T-cell (primary cell): ENCODE data around the gene SYT14. TPM values are rescaled to one million over a fixed set of nuclear protein-coding genes. Genes with fewer than 3 reads are reported as not detected.

Experiments
- ATAC-seq, 4 experiments: fragments of 200-7000 bp in 3 of 4; fragments of 150-1000 bp in 1 of 4; cut with Tn5 transposase; replicated peaks in 1 of 4; 1 replicate in 3 of 4; 2 replicates in 1 of 4; pipeline ENCODE4 v1.10.0; 2021; ENCODE audit warnings: moderate library complexity in 3 of 4, mild to moderate bottlenecking in 2 of 4, moderate number of reproducible peaks in 1 of 4
- CTCF ChIA-PET, 2 donors: fragments of 300-600 bp; sonication (Branson Sonifier 250); formaldehyde crosslinking; loops; one replicate each; lab custom pipeline; 2022; ENCODE audit warnings: antibody characterized with exemption in 2 of 2; lab: Charles Lee
- POLR2A ChIA-PET, 2 donors: fragments of 300-600 bp; sonication (Branson Sonifier 250); formaldehyde crosslinking; loops; one replicate each; lab custom pipeline; 2022; ENCODE audit warnings: antibody characterized with exemption in 2 of 2; lab: Charles Lee
- DNase-seq, 35 experiments: peaks; one replicate each; pipeline versions ENCODE4 v3.0.0 to v3.0.0-alpha.2; 2013 to 2023
- H3K27ac ChIP-seq: one replicate; pipeline ENCODE4 v1.5.1; 2013; ENCODE audit warnings: low read length
- H3K27me3 ChIP-seq, 2 experiments: replicated peaks in 1 of 2; 1 replicate in 1 of 2; 2 replicates in 1 of 2; pipeline versions ENCODE4 v1.6.1 to v1.7.0; 2013; ENCODE audit warnings: low read length in 1 of 2, mixed read lengths in 1 of 2; ENCODE audit not compliant: control insufficient read depth in 2 of 2, insufficient read depth in 2 of 2; ENCODE audit errors: extremely low read depth in 1 of 2
- H3K36me3 ChIP-seq, 2 donors: 1 replicate in 1 of 2; 2 replicates in 1 of 2; pipeline versions ENCODE4 v1.6.1 to v1.7.0; 2013; ENCODE audit warnings: low read length in 1 of 2; ENCODE audit not compliant: control insufficient read depth in 2 of 2, insufficient read depth in 1 of 2; ENCODE audit errors: extremely low read depth in 1 of 2
- H3K4me1 ChIP-seq, 2 experiments: 1 replicate in 1 of 2; 2 replicates in 1 of 2; pipeline versions ENCODE4 v1.6.1 to v1.7.0; 2013; ENCODE audit warnings: low read length in 2 of 2, mixed read lengths in 1 of 2; ENCODE audit not compliant: insufficient read depth in 2 of 2, control insufficient read depth in 1 of 2; ENCODE audit errors: extremely low read depth in 1 of 2
- H3K4me3 ChIP-seq, 2 donors: 1 replicate in 1 of 2; 2 replicates in 1 of 2; pipeline versions ENCODE4 v1.5.1 to v1.7.0; 2013; ENCODE audit warnings: mild to moderate bottlenecking in 2 of 2, low read length in 1 of 2, moderate library complexity in 1 of 2; ENCODE audit not compliant: control insufficient read depth in 1 of 2; ENCODE audit errors: extremely low read depth in 1 of 2
- H3K9me3 ChIP-seq: 2 replicates; pipeline ENCODE4 v1.7.0; 2013
- H3K27ac Mint-ChIP-seq, 2 donors: one replicate each; pipeline ENCODE4 v1.8.0; 2020 to 2021; ENCODE audit warnings: mild to moderate bottlenecking in 2 of 2, mixed read lengths in 2 of 2
- H3K27me3 Mint-ChIP-seq, 2 donors: one replicate each; pipeline ENCODE4 v1.8.0; 2021 to 2022; ENCODE audit warnings: mixed read lengths in 2 of 2
- H3K36me3 Mint-ChIP-seq: one replicate; pipeline ENCODE4 v1.8.0; 2021; ENCODE audit warnings: mixed read lengths
- H3K4me1 Mint-ChIP-seq, 3 donors: one replicate each; pipeline ENCODE4 v1.8.0; 2020 to 2022; ENCODE audit warnings: mixed read lengths in 3 of 3, mild to moderate bottlenecking in 1 of 3
- H3K4me3 Mint-ChIP-seq, 3 donors: one replicate each; pipeline ENCODE4 v1.8.0; 2020 to 2022; ENCODE audit warnings: mild to moderate bottlenecking in 3 of 3, mixed read lengths in 3 of 3, moderate library complexity in 3 of 3
- H3K9me3 Mint-ChIP-seq, 3 donors: one replicate each; pipeline ENCODE4 v1.8.0; 2020 to 2022; ENCODE audit warnings: mixed read lengths in 3 of 3
- WGBS: methylation state at CpG from one replicate; pipeline ENCODE4 v1.1.5; 2013; ENCODE audit warnings: missing lambda C conversion rate; ENCODE audit not compliant: insufficient coverage; 5-methylcytosine and 5-hydroxymethylcytosine counted together
- total RNA-seq, 35 experiments: library from RNA in 6 of 35; stranded (reverse) in 6 of 35; fragments of 120-200 nt in 1 of 35; gene quantifications; one replicate each; pipeline versions ENCODE4 v1.2.1 to v1.2.4 and lab custom pipeline; 2013 to 2026

The SYT14 gene
- total RNA-seq, 5 donors from 2014 or later (not counting 1 experiment from before 2014, with no cell fraction given): not detected

- H3K9me3 ChIP-seq: no peaks in the 10 kb centered on the region
- Mint-ChIP-seq H3K27me3 (peaks cover 17 to 23% of the 10 kb centered on the region in 2 donors), H3K4me1 (no peaks in the 10 kb centered on the region), H3K36me3 (peaks cover 3% of the 10 kb centered on the region), H3K4me3 (no peak overlapping the region), H3K9me3 (no peaks in the 10 kb centered on the region), H3K27ac (no peak overlapping the region)
- no CpG with 5 or more reads among the region's 4 CpGs for WGBS
- peaks cover 0 to 5% of the 10 kb centered on the region in 2 experiments for H3K27me3 ChIP-seq
- CTCF ChIA-PET: no interaction called here
- no peak overlapping the region for H3K4me3 ChIP-seq
- no peaks in the 10 kb centered on the region for H3K36me3 ChIP-seq
- no peak for DNase-seq
- no peaks in the 10 kb centered on the region for H3K4me1 ChIP-seq
- H3K27ac ChIP-seq: no peak overlapping the region
- ATAC-seq: no peak
- POLR2A ChIA-PET: no interaction called here
Observed at GRCh38 chr1:210218047-210218446, 280.0 kb downstream of the SYT14 start.

Other genes with a start within 250 kb of the SYT14 start
- gene HSD11B1, start 233.4 kb upstream of the SYT14 start, total RNA-seq: 1 to 10 TPM in 1 of 5 donors, under 1 TPM in 1, not detected in 3; 0.41 to 1.1 TPM
- gene TRAF3IP3, start 182.2 kb upstream of the SYT14 start, total RNA-seq: 100 to 1,000 TPM; 332 to 502 (median 465) TPM
- 1 to 10 TPM in 3 of 5 donors, under 1 TPM in 2; 0.58 to 1.3 (median 1.2) TPM for gene C1orf74, start 153.7 kb upstream of the SYT14 start, total RNA-seq
- 1 to 10 TPM in 3 of 5 donors, under 1 TPM in 2; 0.16 to 2.6 (median 1.0) TPM for gene IRF6, start 132.1 kb upstream of the SYT14 start, total RNA-seq
- gene UTP25, start 110.2 kb upstream of the SYT14 start, total RNA-seq: 10 to 100 TPM in 3 of 5 donors, 1 to 10 TPM in 2; 9.1 to 19.9 (median 14.5) TPM